IPS-NIHi7 (cell line): Measurements from ENCODE around the gene DHRS3.

ENCODE experiments used
- DNase-seq: peaks from one replicate; pipeline ENCODE4 v3.0.0; 2012; ENCODE audit warnings: mixed read lengths; ENCODE audit errors: extremely low spot score

Gene DHRS3

GRCh38 chr1:12640237-12640957 is 22.4 kb upstream of the DHRS3 start:
- no peak for DNase-seq

- no peak for DNase-seq
Measured at GRCh38 chr1:12637693-12638092, 19.7 kb upstream of the DHRS3 start.

- peak; percentile 66 for DNase-seq
Measured at GRCh38 chr1:12636098-12636950, 18.3 kb upstream of the DHRS3 start.

- DNase-seq: no peak
Measured at GRCh38 chr1:12634696-12635202, 16.7 kb upstream of the DHRS3 start.

- no peak for DNase-seq
Measured at GRCh38 chr1:12634156-12634555, 16.1 kb upstream of the DHRS3 start.

- DNase-seq: no peak
Measured at GRCh38 chr1:12631571-12631970, 13.6 kb upstream of the DHRS3 start.

GRCh38 chr1:12630946-12631530 is 13.0 kb upstream of the DHRS3 start:
- no peak for DNase-seq

GRCh38 chr1:12629985-12630760 is 12.2 kb upstream of the DHRS3 start:
- peak; percentile 1 for DNase-seq

GRCh38 chr1:12629511-12629956 is 11.5 kb upstream of the DHRS3 start:
- peak; percentile 50 for DNase-seq

GRCh38 chr1:12627296-12627695 is 9.3 kb upstream of the DHRS3 start:
- DNase-seq: no peak

- DNase-seq: no peak
Measured at GRCh38 chr1:12626888-12627287, 8.9 kb upstream of the DHRS3 start.

GRCh38 chr1:12625276-12625675 is 7.3 kb upstream of the DHRS3 start:
- DNase-seq: no peak

GRCh38 chr1:12622506-12622905 is 4.5 kb upstream of the DHRS3 start:
- DNase-seq: no peak

- DNase-seq: no peak
Measured at GRCh38 chr1:12621346-12622335, 3.6 kb upstream of the DHRS3 start.

- DNase-seq: no peak
Measured at GRCh38 chr1:12620931-12621330, 2.9 kb upstream of the DHRS3 start.

GRCh38 chr1:12620488-12620865 is 2.5 kb upstream of the DHRS3 start:
- DNase-seq: no peak

GRCh38 chr1:12619792-12620487 is 1.9 kb upstream of the DHRS3 start:
- DNase-seq: peak; percentile 82

GRCh38 chr1:12618965-12619791 is 1.2 kb upstream of the DHRS3 start:
- DNase-seq: peak; percentile 84

GRCh38 chr1:12618661-12618964 is 603 bp upstream of the DHRS3 start:
- no peak for DNase-seq
